SK-N-SH (cell line): ENCODE measurements around the gene GNAS-AS1. TPM values are rescaled to one million over a fixed set of nuclear protein-coding genes. Genes with fewer than 3 reads are reported as not detected.

ENCODE experiments used
- CTCF ChIA-PET: fragments of 300-600, 350-600 bp; formaldehyde crosslinking; extraction: SDS; loops from one replicate; lab custom pipeline; 2021; lab: Yijun Ruan, JAX
- POLR2A ChIA-PET: fragments of 350-600 bp; sonication (Branson Sonifier 250); formaldehyde crosslinking; extraction: SDS; loops from one replicate; lab custom pipeline; 2020; ENCODE audit warnings: antibody characterized with exemption, inconsistent platforms; lab: Yijun Ruan, JAX
- DNase-seq: peaks from one replicate; pipeline ENCODE4 v3.0.0; 2012
- H2AFZ ChIP-seq: fragments of 200-600 bp; sonication (generic); 2 replicates; pipeline ENCODE4 v1.8.1; 2016; ENCODE audit warnings: antibody characterized with exemption, mild to moderate bottlenecking, low read depth
- H3F3A ChIP-seq: fragments of 200-600 bp; sonication (generic); replicated peaks from 2 replicates; pipeline ENCODE3; 2016; ENCODE audit warnings: antibody characterized with exemption, mild to moderate bottlenecking; ENCODE audit not compliant: insufficient read depth
- H3K27ac ChIP-seq, 2 experiments: fragments of 200-500 bp in 1 of 2; fragments of 200-600 bp in 1 of 2; sonication (Bioruptor generic) in 1 of 2; sonication (generic), shearing (Covaris generic) in 1 of 2; 2 replicates each; pipeline versions ENCODE4 v1.5.1 to v1.6.1; 2014 to 2016; ENCODE audit warnings: low read depth in 2 of 2, inconsistent platforms in 1 of 2, low read length in 1 of 2, mild to moderate bottlenecking in 1 of 2, mixed read lengths in 1 of 2
- H3K27me3 ChIP-seq: fragments of 200-600 bp; sonication (generic), shearing (Covaris generic); 2 replicates; pipeline ENCODE4 v1.6.1; 2016; ENCODE audit warnings: mixed run types; ENCODE audit not compliant: insufficient read depth
- H3K36me3 ChIP-seq, 2 experiments: fragments of 200-500 bp in 1 of 2; fragments of 200-600 bp in 1 of 2; sonication (Bioruptor generic) in 1 of 2; sonication (generic) in 1 of 2; replicated peaks in 1 of 2; 2 replicates each; pipeline versions ENCODE3 to v1.5.1; 2014 to 2016; ENCODE audit warnings: low read length in 1 of 2, mild to moderate bottlenecking in 1 of 2; ENCODE audit not compliant: insufficient read depth in 2 of 2, control insufficient read depth in 1 of 2
- H3K4me1 ChIP-seq, 2 experiments: fragments of 200-500 bp in 1 of 2; fragments of 200-600 bp in 1 of 2; sonication (Bioruptor generic) in 1 of 2; sonication (generic), shearing (Covaris generic) in 1 of 2; 2 replicates each; pipeline versions ENCODE4 v1.5.1 to v1.6.1; 2014 to 2016; ENCODE audit warnings: low read depth in 1 of 2, low read length in 1 of 2, mixed run types in 1 of 2; ENCODE audit not compliant: insufficient read depth in 2 of 2, control insufficient read depth in 1 of 2
- H3K4me2 ChIP-seq: fragments of 200-600 bp; sonication (generic), shearing (Covaris generic); 2 replicates; pipeline ENCODE4 v1.6.1; 2017; ENCODE audit warnings: mixed run types
- H3K4me3 ChIP-seq, 2 experiments: fragments of 200-500 bp in 1 of 2; fragments of 200-600 bp in 1 of 2; sonication (Bioruptor generic) in 1 of 2; sonication (generic), shearing (Covaris generic) in 1 of 2; 2 replicates each; pipeline versions ENCODE4 v1.5.1 to v1.8.1; 2014 to 2016; ENCODE audit warnings: low read depth in 2 of 2, inconsistent platforms in 1 of 2, low read length in 1 of 2, mild to moderate bottlenecking in 1 of 2, mixed read lengths in 1 of 2, moderate library complexity in 1 of 2
- H3K79me2 ChIP-seq: fragments of 200-600 bp; sonication (generic); 2 replicates; pipeline ENCODE4 v1.8.1; 2017; ENCODE audit warnings: mild to moderate bottlenecking; ENCODE audit not compliant: insufficient read depth
- H3K9ac ChIP-seq: fragments of 200-600 bp; sonication (generic); 2 replicates; pipeline ENCODE4 v1.6.1; 2017; ENCODE audit warnings: mixed run types
- H3K9me2 ChIP-seq: fragments of 200-600 bp; sonication (generic); 2 replicates; pipeline ENCODE4 v1.6.1; 2017; ENCODE audit warnings: mixed run types
- H3K9me3 ChIP-seq: fragments of 200-600 bp; sonication (generic); 2 replicates; pipeline ENCODE4 v1.6.1; 2017; ENCODE audit warnings: mixed run types, mild to moderate bottlenecking, moderate library complexity
- H4K20me1 ChIP-seq: fragments of 200-600 bp; sonication (generic); 2 replicates; pipeline ENCODE4 v1.6.1; 2017; ENCODE audit warnings: mild to moderate bottlenecking, mixed run types; ENCODE audit not compliant: insufficient read depth
- CTCF ChIP-seq: fragments of 200-600 bp; sonication (generic); IDR thresholded peaks from 2 replicates; pipeline ENCODE4 v1.6.1; 2017; ENCODE audit warnings: antibody characterized with exemption, mild to moderate bottlenecking, moderate library complexity
- ELF1 ChIP-seq: IDR thresholded peaks from 2 replicates; pipeline ENCODE4 v1.4.0; 2012
- FOSL2 ChIP-seq: IDR thresholded peaks from 2 replicates; pipeline ENCODE4 v1.4.0; 2012; ENCODE audit warnings: low read depth, mild to moderate bottlenecking, moderate library complexity, borderline replicate concordance
- FOXM1 ChIP-seq: IDR thresholded peaks from 2 replicates; pipeline ENCODE4 v1.4.0; 2012; ENCODE audit warnings: low read depth, mild to moderate bottlenecking
- GABPA ChIP-seq: IDR thresholded peaks from 2 replicates; pipeline ENCODE4 v1.4.0; 2012; ENCODE audit warnings: low read depth, mild to moderate bottlenecking
- MAX ChIP-seq: IDR thresholded peaks from 2 replicates; pipeline ENCODE4 v1.4.0; 2012; ENCODE audit warnings: low read depth
- MEF2A ChIP-seq: IDR thresholded peaks from 2 replicates; pipeline ENCODE4 v1.4.0; 2012; ENCODE audit warnings: low read depth, borderline replicate concordance
- NRF1 ChIP-seq: IDR thresholded peaks from 2 replicates; pipeline ENCODE4 v1.6.1; 2012; ENCODE audit warnings: low read depth, mild to moderate bottlenecking, low read length
- POLR2AphosphoS5 ChIP-seq: IDR thresholded peaks from 2 replicates; pipeline ENCODE4 v1.6.1; 2012; ENCODE audit warnings: low read depth, low read length
- RAD21 ChIP-seq: IDR thresholded peaks from 2 replicates; pipeline ENCODE4 v1.6.1; 2012; ENCODE audit warnings: mild to moderate bottlenecking, low read length
- SIN3A ChIP-seq: IDR thresholded peaks from 2 replicates; pipeline ENCODE4 v1.6.1; 2012; ENCODE audit warnings: low read depth, mild to moderate bottlenecking, low read length, moderate library complexity, borderline replicate concordance
- TCF12 ChIP-seq: IDR thresholded peaks from 2 replicates; pipeline ENCODE4 v1.4.0; 2012
- TEAD4 ChIP-seq: IDR thresholded peaks from 2 replicates; pipeline ENCODE4 v1.4.0; 2012; ENCODE audit warnings: mild to moderate bottlenecking, borderline replicate concordance; ENCODE audit not compliant: insufficient read depth
- WGBS: methylation state at CpG from one replicate; pipeline ENCODE4 v1.1.6; 2017; ENCODE audit warnings: low lambda C conversion rate; 5-methylcytosine and 5-hydroxymethylcytosine counted together
- polyA plus RNA-seq, 3 experiments: library from polyadenylated mRNA; depleted of rRNA; stranded (reverse); fragments of >200 nt; gene quantifications; 2 replicates each; pipeline ENCODE4 v1.2.3, GENCODE V29; 2012
- TF ChIP-seq, protein P1 (sequence below): fragments of 150-350 bp; IDR thresholded peaks from 2 replicates; pipeline ENCODE4 v1.6.1; 2017; ENCODE audit warnings: antibody characterized with exemption, low read length, low read depth, borderline replicate concordance
- TF ChIP-seq, protein P2 (sequence below): IDR thresholded peaks from 2 replicates; pipeline ENCODE4; 2012
- TF ChIP-seq, protein P3 (sequence below): IDR thresholded peaks from 2 replicates; pipeline ENCODE4 v1.6.1; 2012; ENCODE audit warnings: mild to moderate bottlenecking, low read depth, low read length, moderate library complexity

Gene GNAS-AS1
- polyA plus RNA-seq, 1 of the 3 experiments (the other 2 are of a cell fraction) = 1.5 TPM

GRCh38 chr20:58787211-58788005 lies 63.3 kb downstream of the GNAS-AS1 start:
- 66% methylated on average over 20 of the region's 25 CpGs for WGBS
- no peak overlapping the region for H3K4me3 ChIP-seq
- H2AFZ ChIP-seq = no peak overlapping the region
- H3K79me2 ChIP-seq = no peaks in the 10 kb centered on the region
- H3K4me2 ChIP-seq = no peak overlapping the region
- no peaks in the 10 kb centered on the region for H3K4me1 ChIP-seq
- H3K27me3 ChIP-seq = peaks cover 25% of the 10 kb centered on the region
- H3K9ac ChIP-seq = no peak overlapping the region
- no peaks in the 10 kb centered on the region for H3K9me3 ChIP-seq
- no peaks in the 10 kb centered on the region for H4K20me1 ChIP-seq
- no peak for TF ChIP-seq NRF1
- TF ChIP-seq POLR2AphosphoS5 = no peak
- no peak for TF ChIP-seq TCF12
- no peak for TF ChIP-seq SIN3A
- no peak for TF ChIP-seq FOXM1
- TF ChIP-seq, protein P1, sequence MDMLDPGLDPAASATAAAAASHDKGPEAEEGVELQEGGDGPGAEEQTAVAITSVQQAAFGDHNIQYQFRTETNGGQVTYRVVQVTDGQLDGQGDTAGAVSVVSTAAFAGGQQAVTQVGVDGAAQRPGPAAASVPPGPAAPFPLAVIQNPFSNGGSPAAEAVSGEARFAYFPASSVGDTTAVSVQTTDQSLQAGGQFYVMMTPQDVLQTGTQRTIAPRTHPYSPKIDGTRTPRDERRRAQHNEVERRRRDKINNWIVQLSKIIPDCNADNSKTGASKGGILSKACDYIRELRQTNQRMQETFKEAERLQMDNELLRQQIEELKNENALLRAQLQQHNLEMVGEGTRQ = no peak
- TF ChIP-seq, protein P2, sequence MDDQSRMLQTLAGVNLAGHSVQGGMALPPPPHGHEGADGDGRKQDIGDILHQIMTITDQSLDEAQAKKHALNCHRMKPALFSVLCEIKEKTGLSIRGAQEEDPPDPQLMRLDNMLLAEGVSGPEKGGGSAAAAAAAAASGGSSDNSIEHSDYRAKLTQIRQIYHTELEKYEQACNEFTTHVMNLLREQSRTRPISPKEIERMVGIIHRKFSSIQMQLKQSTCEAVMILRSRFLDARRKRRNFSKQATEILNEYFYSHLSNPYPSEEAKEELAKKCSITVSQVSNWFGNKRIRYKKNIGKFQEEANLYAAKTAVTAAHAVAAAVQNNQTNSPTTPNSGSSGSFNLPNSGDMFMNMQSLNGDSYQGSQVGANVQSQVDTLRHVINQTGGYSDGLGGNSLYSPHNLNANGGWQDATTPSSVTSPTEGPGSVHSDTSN = no peak
- TF ChIP-seq CTCF = no peak
- no peak for TF ChIP-seq MEF2A
- no peak for TF ChIP-seq GABPA
- TF ChIP-seq FOSL2 = no peak
- TF ChIP-seq ELF1 = no peak
- TF ChIP-seq MAX = no peak
- TF ChIP-seq, protein P3, sequence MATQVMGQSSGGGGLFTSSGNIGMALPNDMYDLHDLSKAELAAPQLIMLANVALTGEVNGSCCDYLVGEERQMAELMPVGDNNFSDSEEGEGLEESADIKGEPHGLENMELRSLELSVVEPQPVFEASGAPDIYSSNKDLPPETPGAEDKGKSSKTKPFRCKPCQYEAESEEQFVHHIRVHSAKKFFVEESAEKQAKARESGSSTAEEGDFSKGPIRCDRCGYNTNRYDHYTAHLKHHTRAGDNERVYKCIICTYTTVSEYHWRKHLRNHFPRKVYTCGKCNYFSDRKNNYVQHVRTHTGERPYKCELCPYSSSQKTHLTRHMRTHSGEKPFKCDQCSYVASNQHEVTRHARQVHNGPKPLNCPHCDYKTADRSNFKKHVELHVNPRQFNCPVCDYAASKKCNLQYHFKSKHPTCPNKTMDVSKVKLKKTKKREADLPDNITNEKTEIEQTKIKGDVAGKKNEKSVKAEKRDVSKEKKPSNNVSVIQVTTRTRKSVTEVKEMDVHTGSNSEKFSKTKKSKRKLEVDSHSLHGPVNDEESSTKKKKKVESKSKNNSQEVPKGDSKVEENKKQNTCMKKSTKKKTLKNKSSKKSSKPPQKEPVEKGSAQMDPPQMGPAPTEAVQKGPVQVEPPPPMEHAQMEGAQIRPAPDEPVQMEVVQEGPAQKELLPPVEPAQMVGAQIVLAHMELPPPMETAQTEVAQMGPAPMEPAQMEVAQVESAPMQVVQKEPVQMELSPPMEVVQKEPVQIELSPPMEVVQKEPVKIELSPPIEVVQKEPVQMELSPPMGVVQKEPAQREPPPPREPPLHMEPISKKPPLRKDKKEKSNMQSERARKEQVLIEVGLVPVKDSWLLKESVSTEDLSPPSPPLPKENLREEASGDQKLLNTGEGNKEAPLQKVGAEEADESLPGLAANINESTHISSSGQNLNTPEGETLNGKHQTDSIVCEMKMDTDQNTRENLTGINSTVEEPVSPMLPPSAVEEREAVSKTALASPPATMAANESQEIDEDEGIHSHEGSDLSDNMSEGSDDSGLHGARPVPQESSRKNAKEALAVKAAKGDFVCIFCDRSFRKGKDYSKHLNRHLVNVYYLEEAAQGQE = no peak
- no peak for TF ChIP-seq TEAD4
- TF ChIP-seq RAD21 = no peak
- H3K36me3 ChIP-seq = no peaks in the 10 kb centered on the region
- H3K27ac ChIP-seq = no peak overlapping the region
- DNase-seq = no peak
- H3F3A ChIP-seq = no peaks in the 10 kb centered on the region
- ChIA-PET CTCF (interaction anchor here (1.5 kb wide), 1 partner anchor 24 kb away, joined by 4 read pairs; no protein-coding TSS in a partner anchor), POLR2A (no interaction called here)
- H3K9me2 ChIP-seq = no peaks in the 10 kb centered on the region
